HG02852 (cell line): Measurements from ENCODE around the gene NR2F1-AS1.
"Not testable (repeated sequence)": the region's sequence is repeated elsewhere in the genome, so short reads cannot be mapped to it uniquely, and the experiment has no call there.

Experiments used
- ATAC-seq: cut with Tn5 transposase; IDR thresholded peaks from one replicate; pipeline ENCODE4 v1.9.1; 2021; ENCODE audit warnings: mild to moderate bottlenecking, moderate library complexity; ENCODE audit not compliant: unreplicated experiment

NR2F1-AS1 gene

GRCh38 chr5:93532370-93532769 lies 48.6 kb downstream of the NR2F1-AS1 start:
- ATAC-seq = no peak

- ATAC-seq = not testable (repeated sequence)
These were observed 59.2 kb downstream of the NR2F1-AS1 start for GRCh38 chr5:93521815-93522214.

GRCh38 chr5:93519740-93520139 lies 61.3 kb downstream of the NR2F1-AS1 start:
- no peak for ATAC-seq

GRCh38 chr5:93517828-93518227 lies 63.2 kb downstream of the NR2F1-AS1 start:
- no peak for ATAC-seq

GRCh38 chr5:93513298-93513697 lies 67.7 kb downstream of the NR2F1-AS1 start:
- ATAC-seq = no peak

- no peak for ATAC-seq
These were observed 68.2 kb downstream of the NR2F1-AS1 start for GRCh38 chr5:93512799-93513198.

- ATAC-seq = no peak
These were observed 69.6 kb downstream of the NR2F1-AS1 start for GRCh38 chr5:93511445-93511844.

GRCh38 chr5:93510626-93511380 lies 70.2 kb downstream of the NR2F1-AS1 start:
- ATAC-seq = no peak

GRCh38 chr5:93505553-93505952 lies 75.5 kb downstream of the NR2F1-AS1 start:
- not testable (repeated sequence) for ATAC-seq

GRCh38 chr5:93503598-93504067 lies 77.4 kb downstream of the NR2F1-AS1 start:
- no peak for ATAC-seq

GRCh38 chr5:93497096-93497495 lies 83.9 kb downstream of the NR2F1-AS1 start:
- no peak for ATAC-seq

GRCh38 chr5:93479982-93480509 lies 101.0 kb downstream of the NR2F1-AS1 start:
- no peak for ATAC-seq

- no peak for ATAC-seq
These were observed 103.2 kb downstream of the NR2F1-AS1 start for GRCh38 chr5:93477816-93478215.

- ATAC-seq = no peak
These were observed 104.7 kb downstream of the NR2F1-AS1 start for GRCh38 chr5:93476251-93476742.

- no peak for ATAC-seq
These were observed 118.1 kb downstream of the NR2F1-AS1 start for GRCh38 chr5:93462916-93463315.

- ATAC-seq = no peak
These were observed 119.3 kb downstream of the NR2F1-AS1 start for GRCh38 chr5:93461756-93462155.

GRCh38 chr5:93460286-93460685 lies 120.7 kb downstream of the NR2F1-AS1 start:
- ATAC-seq = no peak

- ATAC-seq = not testable (repeated sequence)
These were observed 124.2 kb downstream of the NR2F1-AS1 start for GRCh38 chr5:93456796-93457195.

- no peak for ATAC-seq
These were observed 126.1 kb downstream of the NR2F1-AS1 start for GRCh38 chr5:93454896-93455295.

GRCh38 chr5:93452255-93452654 lies 128.8 kb downstream of the NR2F1-AS1 start:
- ATAC-seq = no peak

- ATAC-seq = no peak
These were observed 142.9 kb downstream of the NR2F1-AS1 start for GRCh38 chr5:93438124-93438523.

- ATAC-seq = no peak
These were observed 144.9 kb downstream of the NR2F1-AS1 start for GRCh38 chr5:93436083-93436482.
